GM10248 (cell line): ENCODE results near the gene COL17A1.

Experiments
- CTCF ChIA-PET: fragments of 300-600 bp; sonication (Branson Sonifier 250); formaldehyde crosslinking; extraction: SDS; loops from one replicate; lab custom pipeline; 2021; ENCODE audit warnings: antibody characterized with exemption; lab: Yijun Ruan, JAX
- POLR2A ChIA-PET: fragments of 350-650 bp; sonication (Branson Sonifier 250); formaldehyde crosslinking; extraction: SDS; loops from one replicate; lab custom pipeline; 2020; ENCODE audit warnings: antibody characterized with exemption; lab: Yijun Ruan, JAX
- DNase-seq: peaks from one replicate; pipeline ENCODE4 v3.0.0; 2012; ENCODE audit errors: extremely low spot score
- CTCF ChIP-seq: IDR thresholded peaks from 2 replicates; pipeline ENCODE4 v1.5.1; 2012; ENCODE audit warnings: mild to moderate bottlenecking, low read depth; ENCODE audit errors: extremely low read depth, missing control alignments, control extremely low read depth

COL17A1 gene

GRCh38 chr10:104016661-104017060 is 69.0 kb downstream of the COL17A1 start:
- ChIA-PET POLR2A (no interaction called here), CTCF (interaction anchor here (0.8 kb wide), 1 partner anchor 15 kb away, joined by 3 read pairs; no protein-coding TSS in a partner anchor)
- no peak for DNase-seq
- TF ChIP-seq CTCF: no peak

GRCh38 chr10:104014176-104014575 is 71.5 kb downstream of the COL17A1 start:
- no peak for DNase-seq
- ChIA-PET POLR2A (no interaction called here), CTCF (interaction anchor here (1.0 to 1.6 kb wide), 4 partner anchors 11 to 234 kb away, joined by 3 to 5 read pairs (median 4); no protein-coding TSS in a partner anchor)
- TF ChIP-seq CTCF: no peak

- no peak for DNase-seq
- CTCF ChIA-PET: interaction anchor here (1.0 kb wide), 2 partner anchors 16 to 301 kb away, joined by 3 read pairs; no protein-coding TSS in a partner anchor
- POLR2A ChIA-PET: no interaction called here
- TF ChIP-seq CTCF: no peak
These were observed 72.2 kb downstream of the COL17A1 start for GRCh38 chr10:104013489-104013888.

- ChIA-PET POLR2A (no interaction called here), CTCF (interaction anchor here (1.2 to 1.3 kb wide), 2 partner anchors 8 to 128 kb away, joined by 3 read pairs; no protein-coding TSS in a partner anchor)
- DNase-seq: no peak
- no peak for TF ChIP-seq CTCF
These were observed 73.8 kb downstream of the COL17A1 start for GRCh38 chr10:104011904-104012303.

GRCh38 chr10:104005172-104005863 is 80.4 kb downstream of the COL17A1 start:
- no peak for TF ChIP-seq CTCF
- POLR2A ChIA-PET: no interaction called here
- CTCF ChIA-PET: interaction anchor here (1.7 kb wide), 1 partner anchor 293 kb away, joined by 4 read pairs; no protein-coding TSS in a partner anchor
- DNase-seq: no peak

- no peak for TF ChIP-seq CTCF
- CTCF ChIA-PET: interaction anchor here (1.0 to 1.4 kb wide), 2 partner anchors 9 to 12 kb away, joined by 3 read pairs; no protein-coding TSS in a partner anchor
These were observed 82.8 kb downstream of the COL17A1 start for GRCh38 chr10:104002911-104003310.

More at GRCh38 chr10:104002911-104003310, 82.8 kb downstream of the COL17A1 start:
- no peak for DNase-seq
- POLR2A ChIA-PET: no interaction called here
